Heart left ventricle (tissue), 16 donors: ENCODE data around the gene ARHGAP30. TPM values are rescaled to one million over a fixed set of nuclear protein-coding genes. Genes with fewer than 3 reads are reported as not detected.

Experiments
- ATAC-seq, 4 donors: fragments of 200-7000 bp; cut with Tn5 transposase; one replicate each; pipeline ENCODE4 v1.9.1; 2020 to 2022; ENCODE audit warnings: moderate library complexity in 4 of 4, mild to moderate bottlenecking in 3 of 4, moderate number of reproducible peaks in 1 of 4
- DNase-seq, 5 donors: peaks; one replicate each; pipeline ENCODE4 v3.0.0-alpha.2; 2020
- H3K27ac ChIP-seq, 12 donors: fragments of 200-600 bp; sonication (generic) in 4 of 12; one replicate each; pipeline versions ENCODE4 v1.5.0 to v1.8.0; 2016 to 2022; ENCODE audit warnings: mild to moderate bottlenecking in 2 of 12
- H3K27me3 ChIP-seq, 9 donors: fragments of 200-600 bp; sonication (generic) in 2 of 9; one replicate each; pipeline versions ENCODE4 v1.5.1 to v1.8.0; 2016 to 2022; ENCODE audit warnings: mild to moderate bottlenecking in 3 of 9
- H3K36me3 ChIP-seq, 9 donors: fragments of 200-600 bp; sonication (generic) in 2 of 9; one replicate each; pipeline versions ENCODE4 v1.5.0 to v1.8.0; 2018 to 2022; ENCODE audit warnings: mild to moderate bottlenecking in 2 of 9
- H3K4me1 ChIP-seq, 12 donors: fragments of 200-600 bp; sonication (generic) in 4 of 12; one replicate each; pipeline versions ENCODE4 v1.5.0 to v1.8.0; 2016 to 2022; ENCODE audit warnings: mild to moderate bottlenecking in 3 of 12
- H3K4me3 ChIP-seq, 12 donors: fragments of 200-600 bp; sonication (generic) in 4 of 12; one replicate each; pipeline versions ENCODE4 v1.5.0 to v1.8.0; 2017 to 2022; ENCODE audit warnings: mild to moderate bottlenecking in 9 of 12, moderate library complexity in 4 of 12
- H3K9me3 ChIP-seq, 12 donors: fragments of 200-600 bp; sonication (generic) in 4 of 12; one replicate each; pipeline versions ENCODE4 v1.5.0 to v1.8.0; 2016 to 2022; ENCODE audit warnings: mild to moderate bottlenecking in 1 of 12
- POLR2A ChIP-seq, 2 donors: fragments of 450-650 bp; IDR thresholded peaks; one replicate each; pipeline ENCODE4 v1.6.1; 2017; ENCODE audit warnings: antibody characterized with exemption in 2 of 2, mild to moderate bottlenecking in 2 of 2, moderate library complexity in 2 of 2
- WGBS, 4 donors: extraction: QIAGEN DNeasy Blood & Tissue Kit in 2 of 4; methylation state at CpG; one replicate each; pipeline versions ENCODE4 v1.1.5 to v1.1.7; 2013 to 2018; 5-methylcytosine and 5-hydroxymethylcytosine counted together
- intact Hi-C, 10 donors: fragments of 100-400 bp; cut with DNase I; formaldehyde crosslinking; loops; one replicate each; pipeline versions ENCODE4 v1.11.1 to v1.14.2; 2022
- polyA plus RNA-seq, 2 donors: library from polyadenylated mRNA; stranded (reverse); fragments of 200-250 nt; gene quantifications; one replicate each; pipeline ENCODE4 v1.2.3, GENCODE V29; 2013
- total RNA-seq, 9 donors: library from RNA; depleted of rRNA in 2 of 9; stranded (reverse); fragments of >200 nt in 2 of 9; fragmentation: NEBNext Ultra II Directional in 3 of 9; extraction: Animal tissue kit (Norgen Biotek cat#: 25700) in 3 of 9; gene quantifications; one replicate each; pipeline versions ENCODE4 v1.1.0 to v1.2.4, GENCODE V29; 2016 to 2023
- TF ChIP-seq, protein P1 (sequence below), 12 donors: fragments of 200-600 bp; sonication (generic) in 4 of 12; IDR thresholded peaks; one replicate each; pipeline versions ENCODE4 v1.5.0 to v1.8.0; 2018 to 2022; ENCODE audit warnings: antibody characterized with exemption in 12 of 12, mild to moderate bottlenecking in 5 of 12
- donor health status: ischemic (EF 13 %, LVEDD 7.1; RV severe dilation, severe dysfunction).
- donor health status: healthy with polysubstance abuse.
- donor health status: DM: no; HTN: yes; CAD: no.
- donor health status: DM: no; HTN: no; CAD: no.
- donor health status: ischemic (EF 25% LVEDD 6.9; RV normal size, moderate dysfunction).
- donor health status: ischemic (EF 25% LVEDD 5.7; RV mildly dilated, moderate dysfunction).
- donor health status: healthy.
- donor health status: DM: yes; HTN: yes; CAD: no.
- donor health status: ischemic (EF 35%, LVEDD 5.7; RV mildly dilated, moderate dysfunction).
- donor health status: nonischemic (EF 11% LVEDD 7.7; RV severe dilation, severe dysfunction).
- donor health status: DM: yes; HTN: yes; CAD: no.
- donor health status: PGD.
- donor health status: ischemic (EF 29% LVEDD 5.4; RV normal size, mild dysfunction).
- donor health status: nonischemic (EF 23%, LVEDD 6.1; RV moderate dilation, normal function).

Gene ARHGAP30
- total and polyA plus RNA-seq, 11 donors, result 1.3 to 32.2 (median 2.1) TPM

DNA sequence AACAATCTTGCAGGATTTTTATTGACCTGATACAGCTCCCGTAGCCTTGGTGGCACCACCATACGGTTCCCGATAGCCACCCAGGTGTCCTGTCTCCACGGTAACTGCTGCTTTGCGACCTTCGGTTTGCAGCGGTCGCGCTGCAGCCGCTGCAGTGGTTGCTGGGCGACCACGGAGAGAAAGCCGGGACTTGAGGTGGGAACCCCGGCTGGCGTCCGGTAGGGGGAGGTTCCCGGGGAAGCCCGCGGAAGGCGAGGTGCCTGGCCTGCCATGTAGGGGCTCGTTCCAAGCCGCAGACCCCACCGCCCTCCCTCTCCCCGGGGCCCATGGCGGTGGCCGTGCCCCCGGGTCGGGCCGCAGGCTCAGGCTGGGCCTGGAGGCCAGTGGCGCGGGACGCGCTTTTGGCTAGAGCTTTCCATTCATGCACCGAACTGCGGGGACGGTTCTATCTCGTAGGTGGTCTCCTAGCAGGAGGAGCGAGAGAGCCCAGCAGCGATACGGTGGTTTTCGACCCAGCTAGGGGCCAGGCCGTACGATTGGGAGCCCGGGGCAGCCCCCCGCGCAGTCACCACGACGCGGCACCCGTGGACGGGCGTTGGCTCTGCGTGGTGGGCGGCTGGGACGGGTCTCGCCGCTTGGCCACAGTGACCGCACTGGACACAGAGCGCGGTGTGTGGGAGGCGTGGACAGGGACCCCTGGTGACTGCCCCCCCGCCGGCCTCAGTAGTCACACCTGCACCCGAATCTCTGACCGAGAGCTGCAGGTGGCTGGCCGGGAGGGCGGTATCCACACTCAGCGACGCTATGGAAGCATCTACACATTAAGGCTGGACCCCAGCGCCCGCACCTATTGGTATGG lies 28.7 kb upstream of the ARHGAP30 start, which contains the start of gene KLHDC9:
Gene KLHDC9 (plus strand): TSS at position 152 of the 859 bp plus-strand sequence. CDS start 175 bp downstream, at position 327.
- intact Hi-C loops, result loop anchor here in 8 of 10 donors (1.0 to 10.0 kb wide), 10 partner anchors 34 to 374 kb away; partner anchors contain the start of genes USF1 (in 2 of the 8) and DEDD (in 1 of the 8)
- WGBS, 4 donors, result 12 to 25% (median 18%) methylated on average over 38 to 71 of the region's 71 CpGs
- peak; percentile 79 to 88 (median 82) for DNase-seq
- peaks cover 0 to 41% (median 24%) of the 10 kb centered on the region in 9 donors for H3K36me3 ChIP-seq
- H3K27ac ChIP-seq, result peak within 1 kb of the TSS in 11 of 12 donors; percentile 40 to 83 (median 71)
- peak; percentile 80 to 90 (median 84) for ATAC-seq
- peak within 1 kb of the TSS; percentile 49 to 81 (median 64) for H3K4me3 ChIP-seq
- H3K4me1 ChIP-seq, result peaks cover 2 to 35% (median 17%) of the 10 kb centered on the region in 12 donors
- TF ChIP-seq, protein P1, sequence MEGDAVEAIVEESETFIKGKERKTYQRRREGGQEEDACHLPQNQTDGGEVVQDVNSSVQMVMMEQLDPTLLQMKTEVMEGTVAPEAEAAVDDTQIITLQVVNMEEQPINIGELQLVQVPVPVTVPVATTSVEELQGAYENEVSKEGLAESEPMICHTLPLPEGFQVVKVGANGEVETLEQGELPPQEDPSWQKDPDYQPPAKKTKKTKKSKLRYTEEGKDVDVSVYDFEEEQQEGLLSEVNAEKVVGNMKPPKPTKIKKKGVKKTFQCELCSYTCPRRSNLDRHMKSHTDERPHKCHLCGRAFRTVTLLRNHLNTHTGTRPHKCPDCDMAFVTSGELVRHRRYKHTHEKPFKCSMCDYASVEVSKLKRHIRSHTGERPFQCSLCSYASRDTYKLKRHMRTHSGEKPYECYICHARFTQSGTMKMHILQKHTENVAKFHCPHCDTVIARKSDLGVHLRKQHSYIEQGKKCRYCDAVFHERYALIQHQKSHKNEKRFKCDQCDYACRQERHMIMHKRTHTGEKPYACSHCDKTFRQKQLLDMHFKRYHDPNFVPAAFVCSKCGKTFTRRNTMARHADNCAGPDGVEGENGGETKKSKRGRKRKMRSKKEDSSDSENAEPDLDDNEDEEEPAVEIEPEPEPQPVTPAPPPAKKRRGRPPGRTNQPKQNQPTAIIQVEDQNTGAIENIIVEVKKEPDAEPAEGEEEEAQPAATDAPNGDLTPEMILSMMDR (IDR thresholded peaks at IDR 0.05), result peak in 1 of 12 donors; percentile 15
- no peak for TF ChIP-seq POLR2A (IDR thresholded peaks at IDR 0.05)
- H3K9me3 ChIP-seq, result no peaks in the 10 kb centered on the region
- H3K27me3 ChIP-seq, result no peaks in the 10 kb centered on the region

DNA sequence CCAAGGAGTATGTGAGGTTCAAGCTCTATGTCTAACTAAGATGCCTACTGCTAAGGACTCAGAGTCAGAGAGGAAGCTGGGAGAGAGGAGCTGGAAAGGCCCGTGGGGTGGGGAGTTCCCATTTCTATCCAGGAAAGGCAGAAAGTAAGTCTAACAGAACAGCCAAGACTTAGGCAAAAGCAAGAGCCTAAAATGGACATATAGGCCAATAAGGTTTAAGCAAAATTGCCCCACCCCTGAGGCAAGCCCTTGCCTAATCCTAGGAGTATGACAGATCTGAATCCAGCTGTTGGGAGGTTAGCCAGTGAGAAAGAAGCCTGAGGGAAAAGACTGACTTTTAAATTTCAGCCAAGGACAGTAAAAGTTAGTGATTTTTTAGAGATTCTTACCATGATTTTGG lies 26.8 kb upstream of the ARHGAP30 start:
- H3K36me3 ChIP-seq, result peaks cover 0 to 25% (median 17%) of the 10 kb centered on the region in 9 donors
- TF ChIP-seq POLR2A (IDR thresholded peaks at IDR 0.05), result no peak
- TF ChIP-seq, protein P1 (IDR thresholded peaks at IDR 0.05), result no peak
- intact Hi-C loops, result loop anchor here (2.0 to 10.0 kb wide), 11 partner anchors 36 to 372 kb away; partner anchors contain the start of genes DEDD (in 1 of the 10) and USF1 (in 1 of the 10)
- H3K27me3 ChIP-seq, result no peaks in the 10 kb centered on the region
- ATAC-seq (peak in 3 of 4 donors; percentile 32 to 65 (median 54)), DNase-seq (peak in 2 of 5 donors; percentile 54 to 71)
- WGBS, 4 donors, result 33 to 47% (median 41%) methylated on average over 1 of the region's 1 CpG
- H3K4me1 ChIP-seq, result peaks cover 2 to 35% (median 17%) of the 10 kb centered on the region in 12 donors
- H3K4me3 ChIP-seq, result no peak overlapping the region
- H3K27ac ChIP-seq, result peak overlapping the region in 10 of 12 donors; percentile 2 to 53 (median 42)
- no peaks in the 10 kb centered on the region for H3K9me3 ChIP-seq

DNA sequence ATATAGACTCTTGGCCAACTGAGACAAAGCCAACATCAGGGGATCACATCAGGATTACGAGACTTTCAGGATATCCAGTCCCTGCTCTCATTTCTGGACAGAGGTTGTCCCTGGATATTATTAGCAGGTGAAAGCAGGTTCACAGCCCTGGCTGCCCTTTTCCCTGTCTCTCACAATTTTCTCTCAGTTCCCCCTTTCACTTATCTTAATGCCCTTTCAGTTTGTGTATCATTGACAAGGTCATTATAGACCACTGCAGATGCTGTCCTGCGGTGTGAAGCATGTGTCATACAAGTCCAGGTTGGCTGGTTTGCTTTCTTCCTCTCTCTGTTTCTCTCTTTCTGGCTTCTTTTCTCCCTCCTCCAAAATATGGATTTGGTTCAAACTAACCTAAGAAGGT lies 26.3 kb upstream of the ARHGAP30 start:
- no peaks in the 10 kb centered on the region for H3K27me3 ChIP-seq
- no peaks in the 10 kb centered on the region for H3K9me3 ChIP-seq
- no peak overlapping the region for H3K4me3 ChIP-seq
- peak overlapping the region in 4 of 12 donors; percentile 2 to 50 (median 38) for H3K27ac ChIP-seq
- ATAC-seq (no peak), DNase-seq (no peak)
- whole genome bisulfite sequencing, 4 donors, result 83 to 93% (median 91%) methylated on average over 2 of the region's 2 CpGs
- intact Hi-C loops, result loop anchor here (2.0 to 10.0 kb wide), 11 partner anchors 37 to 371 kb away; partner anchors contain the start of genes DEDD (in 1 of the 10) and USF1 (in 1 of the 10)
- TF ChIP-seq, protein P1 (IDR thresholded peaks at IDR 0.05), result no peak
- no peak for TF ChIP-seq POLR2A (IDR thresholded peaks at IDR 0.05)
- H3K4me1 ChIP-seq, result peaks cover 2 to 35% (median 17%) of the 10 kb centered on the region in 12 donors
- peaks cover 0 to 20% (median 12%) of the 10 kb centered on the region in 9 donors for H3K36me3 ChIP-seq

DNA sequence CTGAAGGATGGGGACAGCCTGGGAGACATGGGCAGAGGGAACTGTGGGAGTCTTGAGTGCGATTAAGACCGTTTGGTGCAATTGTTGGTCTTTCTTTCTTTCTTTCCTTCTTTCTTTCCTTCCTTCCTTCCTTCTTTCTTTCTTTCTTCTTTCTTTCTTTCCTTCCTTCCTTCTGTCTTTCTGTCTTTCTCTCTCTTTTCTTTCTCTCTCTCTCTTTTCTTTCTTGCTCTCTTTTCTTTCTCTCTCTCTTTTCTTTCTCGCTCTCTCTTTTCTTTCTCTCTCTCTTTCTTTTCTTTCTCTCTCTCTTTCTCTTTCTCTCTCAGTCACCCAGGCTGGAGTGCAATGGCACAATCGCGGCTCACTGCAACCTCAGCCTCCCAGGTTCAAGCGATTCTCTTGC lies 25.5 kb upstream of the ARHGAP30 start:
- DNase-seq (no peak), ATAC-seq (no peak)
- Histone ChIP-seq H3K27ac (no peak overlapping the region), H3K27me3 (no peaks in the 10 kb centered on the region), H3K36me3 (peaks cover 0 to 12% (median 5%) of the 10 kb centered on the region in 9 donors), H3K4me3 (no peak overlapping the region), H3K4me1 (peaks cover 2 to 35% (median 15%) of the 10 kb centered on the region in 12 donors), H3K9me3 (no peaks in the 10 kb centered on the region)
- WGBS, 4 donors, result 90 to 93% (median 91%) methylated on average over 6 of the region's 6 CpGs
- intact Hi-C loops, result loop anchor here in 6 of 10 donors (5.0 to 10.0 kb wide), 7 partner anchors 48 to 370 kb away; partner anchors contain the start of gene USF1 (in 1 of the 6)
- TF ChIP-seq, protein P1 (IDR thresholded peaks at IDR 0.05), result no peak
- TF ChIP-seq POLR2A (IDR thresholded peaks at IDR 0.05), result no peak
